ENCODE measurements around the gene CFAP157.

- TF ChIP-seq POLR2A (IDR thresholded peaks at IDR 0.05) (no peak), CTCF (IDR thresholded peaks at IDR 0.05) (no peak)
Measured at GRCh38 chr9:127664324-127664677, 42.5 kb upstream of the CFAP157 start.

Data from Peyer's patch (tissue), 4 donors.